ENCODE data around the gene ZFAND3.

- TF ChIP-seq CTCF (IDR thresholded peaks at IDR 0.05) = no peak
- TF ChIP-seq POLR2AphosphoS5 (IDR thresholded peaks at IDR 0.05) = no peak
- no peak for TF ChIP-seq POLR2A (IDR thresholded peaks at IDR 0.05)
These were observed 345.2 kb downstream of the ZFAND3 start for GRCh38 chr6:38164671-38165108.
